GM20431 (cell line): ENCODE measurements around the gene WDR47.

Experiments used
- in situ Hi-C: fragments of 300-500 bp; cut with MseI, MboI; formaldehyde crosslinking; loops from one replicate; pipeline ENCODE4 v1.15.0; 2020; ENCODE audit warnings: low sequenced_read_pairs; ENCODE audit not compliant: unreplicated experiment

WDR47 gene

DNA sequence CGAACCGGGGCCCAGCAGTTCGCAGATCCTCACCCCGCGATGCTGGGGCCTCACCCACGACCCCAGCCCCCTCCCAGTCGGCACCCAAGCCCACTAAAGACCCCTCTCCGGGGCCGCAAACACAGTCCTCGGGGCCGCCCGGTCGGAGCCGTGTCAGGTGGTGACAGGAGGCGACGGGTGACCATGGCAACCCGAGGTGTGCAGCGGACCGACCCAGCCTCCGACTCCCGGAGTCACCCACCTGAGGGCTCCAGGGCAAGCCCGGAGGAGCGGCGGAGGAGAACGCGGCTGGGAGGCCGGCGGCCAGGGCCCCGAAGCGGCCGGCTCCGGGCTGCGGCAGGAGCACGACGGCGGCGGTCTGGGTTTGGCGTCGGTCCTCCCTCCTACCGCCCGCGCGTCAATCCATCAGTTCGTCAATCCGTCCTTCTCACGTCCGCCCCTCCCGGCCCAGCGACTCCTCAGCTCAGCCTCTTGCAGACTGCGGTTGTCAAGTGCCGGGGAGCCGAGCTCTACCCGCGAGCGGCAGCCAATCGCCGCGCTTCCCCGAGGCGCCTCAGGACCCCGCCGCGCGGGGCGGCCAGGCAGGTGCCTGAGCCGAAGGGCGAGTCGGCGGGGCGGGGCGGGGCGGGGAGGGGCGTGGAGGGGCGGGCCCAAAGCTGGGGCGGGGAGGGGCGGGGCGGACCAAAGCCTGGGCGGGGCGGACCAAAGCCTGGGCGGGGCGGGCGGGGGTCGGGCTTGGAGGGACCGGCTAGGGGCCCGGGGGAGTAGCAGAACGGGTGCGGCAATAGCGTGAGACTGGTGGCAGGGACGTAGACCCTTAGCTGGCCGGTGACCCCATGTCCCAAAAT, at the start of gene WDR47:
TSS of gene WDR47 (minus strand) at position 482 of the 848 bp plus-strand sequence. CDS start 18,590 bp downstream, outside the sequence.
- in situ Hi-C loops, result no loop called here

DNA sequence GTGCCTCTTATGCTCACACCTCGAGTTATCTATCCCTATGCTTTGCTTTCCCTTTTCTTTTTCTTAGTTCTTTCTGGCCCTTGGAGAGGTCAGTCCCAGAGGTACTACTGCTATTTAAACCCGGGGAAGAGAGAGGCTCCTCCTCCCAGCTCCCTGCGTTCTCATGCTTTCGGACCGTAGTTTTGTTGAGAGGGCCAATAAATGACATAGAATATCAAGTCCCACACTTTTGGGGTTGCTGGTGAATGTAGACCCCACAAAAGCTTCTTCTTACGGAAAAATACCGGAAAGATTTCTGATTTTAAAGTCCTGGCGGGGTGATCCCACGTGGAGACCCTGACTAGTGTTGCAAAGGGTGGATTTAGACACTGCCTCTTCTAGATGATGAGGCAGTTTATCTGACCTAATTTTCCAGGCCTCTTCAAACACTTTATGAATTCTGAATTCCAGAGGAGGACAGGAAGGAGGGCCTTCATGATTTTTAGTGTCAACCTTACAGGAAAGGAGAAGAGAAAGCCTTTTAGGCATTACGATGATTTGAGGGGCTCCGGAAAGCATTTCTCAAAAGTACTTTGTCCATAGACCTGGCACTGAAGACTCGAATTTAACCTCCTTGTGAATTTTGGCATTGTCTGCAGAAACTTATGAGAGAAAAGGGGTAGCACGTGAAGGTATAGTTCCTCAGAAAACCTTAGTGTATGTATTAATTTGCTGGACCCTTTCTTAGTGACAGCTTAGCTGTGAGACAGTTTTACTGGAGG, 49.4 kb upstream of the WDR47 start:
- in situ Hi-C loops, result no loop called here

GRCh38 chr1:109090196-109091077, 48.5 kb upstream of the WDR47 start, which contains the start of gene TMEM167B:
TMEM167B (plus strand) TSS chr1:109090764; CDS start chr1:109090873, 109 bp downstream.
- in situ Hi-C loops, result no loop called here

DNA sequence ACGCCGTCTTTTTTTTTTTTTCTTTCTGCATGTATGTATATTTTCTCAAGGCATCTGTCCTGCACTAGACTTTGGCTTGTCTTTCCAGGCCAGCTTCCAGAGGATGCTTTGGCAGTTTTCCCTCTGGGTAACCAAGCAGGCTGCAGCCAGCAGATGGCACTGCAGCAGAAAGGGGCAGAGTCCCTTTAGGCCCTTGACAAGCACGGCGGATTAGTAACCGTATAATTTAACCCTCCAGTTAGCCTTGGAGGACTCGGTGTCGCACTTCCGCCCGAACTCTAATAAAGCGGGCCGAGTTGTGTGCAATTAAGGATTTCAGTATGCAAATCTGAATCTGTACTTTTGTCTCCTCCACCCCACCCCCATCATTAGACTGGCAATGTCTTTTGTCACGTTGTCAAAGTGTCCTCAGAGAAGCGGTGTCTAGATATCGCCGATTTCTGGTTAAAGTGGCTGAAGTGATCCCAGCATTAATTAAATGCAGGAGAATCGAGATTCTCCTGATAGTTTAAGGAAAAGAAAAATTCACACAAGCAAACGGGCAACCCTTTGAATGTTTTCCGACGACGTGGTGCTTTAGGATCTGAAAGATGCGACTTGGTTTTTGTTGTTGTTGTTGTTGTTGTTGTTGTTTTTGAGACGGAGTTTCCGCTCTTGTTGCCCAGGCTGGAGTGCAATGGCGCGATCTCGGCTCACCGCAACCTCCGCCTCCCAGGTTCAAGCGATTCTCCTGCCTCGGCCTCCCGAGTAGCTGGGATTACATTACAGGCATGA, 47.5 kb upstream of the WDR47 start:
- in situ Hi-C loops, result no loop called here

GRCh38 chr1:109084563-109085517, 42.9 kb upstream of the WDR47 start:
- in situ Hi-C loops, result no loop called here

DNA sequence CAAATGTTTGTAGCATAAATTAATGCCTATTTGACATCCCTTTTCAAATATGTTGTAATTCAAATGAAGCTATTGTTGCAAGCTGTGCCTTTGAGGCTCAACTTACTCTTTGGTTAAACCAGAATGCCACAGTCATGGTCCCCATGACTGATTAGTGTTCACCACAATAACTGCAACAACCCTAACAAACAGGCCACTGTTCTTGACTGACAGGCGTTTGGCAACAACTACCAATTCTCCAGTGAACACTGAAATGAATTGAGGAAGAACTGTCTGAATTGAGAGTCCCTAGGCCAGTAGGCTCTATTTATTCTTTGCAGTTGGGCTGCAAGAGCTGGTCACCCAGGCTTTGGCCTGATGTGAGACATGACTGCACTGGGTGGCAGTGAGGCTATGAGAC, 42.0 kb upstream of the WDR47 start:
- in situ Hi-C loops, result no loop called here

DNA sequence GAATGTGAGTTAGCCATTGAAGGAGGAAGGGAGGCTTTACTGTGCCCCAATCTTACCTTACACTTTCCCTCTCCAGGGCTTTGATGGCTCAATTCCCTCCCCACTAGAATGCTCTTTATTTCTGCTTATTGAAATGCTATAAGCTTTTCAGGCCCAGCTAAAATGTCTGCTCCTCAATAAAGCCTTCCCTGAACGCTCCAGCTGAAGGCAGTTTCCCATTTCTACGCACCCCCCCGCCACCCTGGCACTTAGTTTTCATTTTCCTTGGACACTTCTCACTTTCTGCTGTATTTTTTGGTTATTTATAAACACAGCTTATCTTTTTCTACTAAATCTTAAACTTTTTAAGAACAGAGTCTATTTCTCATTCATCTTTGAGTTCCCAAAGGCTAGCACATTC, 41.6 kb upstream of the WDR47 start:
- in situ Hi-C loops, result no loop called here

DNA sequence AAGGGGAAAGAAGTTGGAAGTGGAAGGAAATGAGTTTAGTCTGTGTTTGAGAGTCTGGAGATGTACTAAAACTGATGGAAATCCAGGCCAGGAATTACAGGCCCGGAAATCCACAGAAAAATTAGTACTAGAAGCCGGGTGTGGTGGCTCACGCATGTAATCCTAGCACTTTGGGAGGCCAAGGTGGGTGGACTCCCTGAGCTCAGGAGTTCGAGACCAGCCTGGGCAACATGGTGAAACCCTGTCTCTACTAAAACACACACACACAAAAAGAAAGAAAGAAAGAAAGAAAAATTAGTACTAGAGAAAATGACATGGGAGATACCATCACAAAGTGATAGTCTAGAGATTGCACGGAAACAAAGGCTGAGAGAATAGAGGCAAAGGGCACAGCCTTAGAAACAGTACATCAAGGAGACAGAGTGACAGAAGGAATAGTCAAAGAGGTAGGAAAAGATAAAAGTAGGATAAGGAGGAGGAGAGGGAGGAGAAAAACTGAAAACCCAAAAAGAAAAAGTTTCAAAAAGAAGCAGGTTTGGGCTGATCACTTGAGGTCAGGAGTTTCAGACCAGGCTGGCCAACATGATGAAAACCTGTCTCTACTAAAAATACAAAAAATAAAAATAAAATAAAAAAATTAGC, 38.7 kb upstream of the WDR47 start:
- in situ Hi-C loops, result no loop called here

DNA sequence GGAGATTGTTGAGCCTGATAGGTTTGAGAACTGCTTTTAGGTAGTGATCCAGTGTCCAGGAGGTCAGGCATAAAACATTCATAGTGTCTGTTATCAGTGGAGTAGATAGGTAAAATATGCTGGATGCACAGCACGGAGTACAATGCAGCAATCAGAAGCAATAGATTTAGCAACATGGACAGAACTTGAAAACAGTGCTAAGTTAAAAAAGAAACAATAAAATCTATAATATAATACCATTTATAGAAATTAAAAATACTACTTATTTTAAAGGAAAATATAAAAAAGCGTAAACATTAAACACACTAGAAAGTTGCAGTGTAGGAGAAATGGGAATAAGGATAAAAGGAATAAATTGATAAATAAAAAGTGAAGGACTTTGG, 37.3 kb upstream of the WDR47 start:
- in situ Hi-C loops, result no loop called here

DNA sequence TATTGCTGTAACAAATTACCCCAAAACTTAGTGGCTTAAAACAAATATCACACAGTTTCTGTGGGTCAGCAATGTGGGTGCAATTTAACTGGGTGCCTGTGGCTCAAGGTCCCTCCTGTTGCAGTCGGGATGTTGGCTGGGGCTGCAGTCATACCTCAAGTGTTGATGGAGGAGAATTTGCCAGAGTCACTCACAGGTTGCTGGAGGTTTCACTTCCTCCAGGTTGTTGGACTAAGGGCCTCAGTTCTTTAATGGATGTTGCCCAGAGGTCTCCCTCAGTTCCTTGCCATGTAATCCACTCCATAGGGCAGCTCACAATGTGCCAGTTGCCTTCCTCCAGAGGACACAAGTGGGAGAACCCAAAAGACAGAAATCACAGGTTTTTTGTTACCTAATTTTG, 36.4 kb upstream of the WDR47 start:
- in situ Hi-C loops, result no loop called here

- in situ Hi-C loops, result no loop called here
Observed at GRCh38 chr1:109075531-109076490, 33.9 kb upstream of the WDR47 start, which contains the start of gene TAF13. TAF13 (minus strand) TSS chr1:109076003; CDS start chr1:109075947, 56 bp downstream.

- in situ Hi-C loops, result no loop called here
Observed at GRCh38 chr1:109069294-109069693, 27.4 kb upstream of the WDR47 start.

GRCh38 chr1:109067883-109068282, 26.0 kb upstream of the WDR47 start:
- in situ Hi-C loops, result no loop called here

DNA sequence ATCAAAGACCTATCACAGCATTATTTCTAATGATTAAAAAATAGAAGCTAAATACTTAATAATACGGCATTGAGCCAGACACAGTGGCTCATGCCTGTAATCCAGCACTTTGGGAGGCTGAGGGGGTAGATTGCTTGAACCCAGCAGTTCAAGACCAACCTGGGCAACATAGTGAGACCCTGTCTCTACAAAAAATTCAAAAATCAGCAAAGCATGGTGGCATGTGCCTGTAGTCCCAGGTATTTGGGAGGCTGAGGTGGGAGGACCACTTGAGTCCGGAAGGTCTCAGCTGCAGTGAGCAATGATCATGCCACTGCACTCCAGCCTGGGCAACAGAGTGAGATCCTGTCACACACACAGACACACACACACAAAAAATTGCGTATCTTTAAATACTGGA, 23.2 kb upstream of the WDR47 start:
- in situ Hi-C loops, result no loop called here

GRCh38 chr1:109061183-109061582, 19.3 kb upstream of the WDR47 start:
- in situ Hi-C loops, result no loop called here

DNA sequence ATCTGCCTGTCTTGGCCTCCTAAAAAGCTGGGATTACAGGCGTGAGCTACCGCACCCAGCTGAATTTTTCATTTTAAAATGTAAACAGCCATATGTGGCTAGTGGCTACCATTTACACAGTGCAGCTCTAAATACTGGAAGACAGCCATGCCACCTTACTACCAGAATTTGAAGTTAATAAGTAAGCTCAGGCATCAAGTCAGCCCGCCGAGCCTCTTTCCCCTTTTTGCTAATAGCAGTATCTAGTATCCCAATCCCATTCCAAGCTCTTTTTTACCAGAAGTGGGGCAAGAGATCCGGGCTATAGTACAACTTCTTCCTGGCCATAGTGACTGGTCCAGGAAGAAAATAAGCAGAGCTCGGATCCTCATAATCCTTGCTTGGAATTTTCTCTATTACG, 18.8 kb upstream of the WDR47 start:
- in situ Hi-C loops, result no loop called here

DNA sequence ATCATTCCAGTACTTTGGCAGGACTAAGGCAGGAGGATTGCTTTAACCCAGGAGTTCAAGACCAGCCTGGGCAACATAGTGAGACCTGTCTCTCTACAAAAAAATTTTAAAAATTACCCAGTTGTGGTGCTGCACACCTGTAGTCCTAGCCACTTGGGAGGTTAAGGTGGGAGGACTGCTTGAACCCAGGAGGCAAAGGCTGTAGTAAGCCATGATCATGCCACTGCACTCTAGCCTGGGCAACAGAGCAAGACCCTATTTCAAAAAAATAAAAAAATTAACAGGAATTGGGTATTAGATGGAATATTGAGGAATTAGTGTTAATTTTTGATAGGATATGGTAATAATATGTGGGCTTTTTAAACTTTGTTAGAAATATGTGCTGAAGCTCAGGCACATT, 17.1 kb upstream of the WDR47 start:
- in situ Hi-C loops, result no loop called here
